K562 (cell line): ENCODE data around the gene INMT. TPM values are rescaled to one million over a fixed set of nuclear protein-coding genes. Genes with fewer than 3 reads are reported as not detected.

Experiments used
- ATF6 ChIP-seq: sonication (generic); formaldehyde crosslinking; IDR thresholded peaks from 2 replicates; pipeline ENCODE4 v1.4.0; 2020; ENCODE audit warnings: mild to moderate bottlenecking, missing genetic modification reagents
- COPS2 ChIP-seq: fragments of 450-650 bp; conservative IDR thresholded peaks from 2 replicates; pipeline ENCODE4 v1.6.1; 2016; ENCODE audit warnings: mild to moderate bottlenecking, moderate library complexity
- HCFC1 ChIP-seq: IDR thresholded peaks from 2 replicates; pipeline ENCODE4 v1.6.1; 2012; ENCODE audit warnings: low read depth, low read length, improper control_type of control experiment
- HEY1 ChIP-seq: fragments of 250-450 bp; sonication (Bioruptor Pico); IDR thresholded peaks from 2 replicates; pipeline ENCODE4 v1.5.0; 2020; ENCODE audit warnings: mild to moderate bottlenecking, moderate library complexity, borderline replicate concordance
- KHSRP ChIP-seq: fragments of 450-650 bp; IDR thresholded peaks from 2 replicates; pipeline ENCODE4 v1.6.1; 2017
- NEUROD1 ChIP-seq: fragments of 150-350 bp; IDR thresholded peaks from 2 replicates; pipeline ENCODE4 v1.6.1; 2014; ENCODE audit warnings: borderline replicate concordance, low read length, low read depth; ENCODE audit not compliant: partially characterized antibody
- PREB ChIP-seq: sonication (generic); formaldehyde crosslinking; IDR thresholded peaks from 2 replicates; pipeline ENCODE4 v1.8.1; 2023; ENCODE audit warnings: mild to moderate bottlenecking, missing genetic modification reagents
- PTRF ChIP-seq: fragments of 450-650 bp; IDR thresholded peaks from 2 replicates; pipeline ENCODE4 v1.6.1; 2016; ENCODE audit warnings: mild to moderate bottlenecking, missing genetic modification characterization, missing compliant biosample characterization
- SNIP1 ChIP-seq: fragments of 450-650 bp; IDR thresholded peaks from 2 replicates; pipeline ENCODE4 v1.7.1; 2017; ENCODE audit warnings: low read depth, mild to moderate bottlenecking
- ZHX1 ChIP-seq: fragments of 150-350 bp; conservative IDR thresholded peaks from 2 replicates; pipeline ENCODE4 v1.6.1; 2014; ENCODE audit warnings: low read length
- ZNF384 ChIP-seq: IDR thresholded peaks from 2 replicates; pipeline ENCODE4 v1.6.1; 2012; ENCODE audit warnings: low read depth, low read length, improper control_type of control experiment
- ZNF407 ChIP-seq: fragments of 450-650 bp; IDR thresholded peaks from 2 replicates; pipeline ENCODE4 v1.6.1; 2016; ENCODE audit warnings: low read depth
- ZNF511 ChIP-seq: sonication (generic); formaldehyde crosslinking; IDR thresholded peaks from 2 replicates; pipeline ENCODE4 v1.8.0; 2022; ENCODE audit warnings: mild to moderate bottlenecking, missing genetic modification reagents
- polyA plus RNA-seq, 8 experiments: library from polyadenylated mRNA; depleted of rRNA in 4 of 8; stranded (reverse) in 5 of 8; unstranded in 3 of 8; fragments of >200 nt; fragmentation: Nextera tagmentation in 2 of 8; fragmentation: Illumina TruSeq in 1 of 8; extraction: Ambion mirVana in 2 of 8; extraction: Trizol in 1 of 8; gene quantifications; 2 replicates each; pipeline versions ENCODE4 v1.2.1 to v1.2.3, GENCODE V29; 2011 to 2014; ENCODE audit warnings: inconsistent platforms in 1 of 8, missing spikeins in 1 of 8
- total RNA-seq, 7 experiments: library from RNA; depleted of rRNA in 6 of 7; stranded (reverse); fragments of >200 nt in 6 of 7; fragmentation: Illumina TruSeq in 2 of 7; extraction: Trizol in 2 of 7; gene quantifications; 2 replicates each; pipeline versions ENCODE4 v1.2.1 to v1.2.3, GENCODE V29; 2011 to 2021; ENCODE audit warnings: low replicate concordance in 1 of 7

INMT gene
- total and polyA plus RNA-seq, 9 of the 15 experiments (the other 6 are each of a cell fraction or from before 2014, with no cell fraction given), result 0.04 to 0.27 TPM; not detected in 7

GRCh38 chr7:30771174-30771879 is 19.4 kb downstream of the INMT start, which contains the start of gene MINDY4 (continued):
- TF ChIP-seq SNIP1 (no peak), ATF6 (CRISPR knock-in tag) (no peak), NEUROD1 (no peak), HCFC1 (peak; percentile 80), PTRF (tag) (no peak), ZNF407 (no peak), PREB (CRISPR knock-in tag) (no peak), ZHX1 (peak; percentile 100), HEY1 (CRISPR knock-in tag) (no peak), ZNF511 (CRISPR knock-in tag) (peak; percentile 44; the same call in 1 of the 2 replicates), COPS2 (no peak), ZNF384 (no peak), KHSRP (no peak)
